Vagina (tissue), 2 donors: Measurements from ENCODE around the gene CLIC3. TPM values are rescaled to one million over a fixed set of nuclear protein-coding genes. Genes with fewer than 3 reads are reported as not detected.

Source experiments
- DNase-seq, 2 donors: peaks; one replicate each; pipeline ENCODE4 v3.0.0-alpha.2; 2017; ENCODE audit errors: extremely low spot score in 2 of 2
- H3K27ac ChIP-seq: fragments of 200-600 bp; sonication (generic); one replicate; pipeline ENCODE4 v1.5.1; 2019
- H3K27me3 ChIP-seq: fragments of 200-600 bp; sonication (generic); one replicate; pipeline ENCODE4 v1.5.1; 2019
- H3K36me3 ChIP-seq, 2 donors: fragments of 200-600 bp; sonication (generic); one replicate each; pipeline ENCODE4 v1.5.1; 2017 to 2019
- H3K4me1 ChIP-seq: fragments of 200-600 bp; sonication (generic); one replicate; pipeline ENCODE4 v1.5.1; 2019
- H3K4me3 ChIP-seq, 2 donors: fragments of 200-600 bp; sonication (generic); 1 replicate in 1 of 2; 2 replicates in 1 of 2; pipeline ENCODE4 v1.5.1; 2016 to 2019
- H3K9me3 ChIP-seq: fragments of 200-600 bp; sonication (generic); one replicate; pipeline ENCODE4 v1.5.1; 2019
- CTCF ChIP-seq, 3 experiments: fragments of 450-650 bp in 2 of 3; fragments of 200-600 bp in 1 of 3; sonication (generic) in 1 of 3; IDR thresholded peaks; one replicate each; pipeline ENCODE4 v1.5.1; 2017 to 2019; ENCODE audit warnings: antibody characterized with exemption in 3 of 3, mild to moderate bottlenecking in 2 of 3, moderate library complexity in 2 of 3
- POLR2A ChIP-seq, 2 donors: fragments of 450-650 bp; IDR thresholded peaks; one replicate each; pipeline ENCODE4 v1.6.1; 2017; ENCODE audit warnings: antibody characterized with exemption in 2 of 2, mild to moderate bottlenecking in 2 of 2, moderate library complexity in 2 of 2
- POLR2AphosphoS5 ChIP-seq, 2 donors: sonication (generic); formaldehyde crosslinking; IDR thresholded peaks; one replicate each; pipeline ENCODE4 v1.9.0; 2017; ENCODE audit warnings: antibody characterized with exemption in 2 of 2, mild to moderate bottlenecking in 2 of 2, low read depth in 1 of 2; ENCODE audit not compliant: insufficient read depth in 1 of 2
- intact Hi-C: fragments of 100-400 bp; cut with DNase I; formaldehyde crosslinking; loops from one replicate; pipeline ENCODE4 v1.15.1; 2023
- total RNA-seq: library from RNA; depleted of rRNA; stranded (reverse); fragments of >200 nt; gene quantifications from one replicate; pipeline ENCODE4 v1.2.3, GENCODE V29; 2016

The CLIC3 gene
- total RNA-seq, 1 donor from 2014 or later, result 23.6 TPM

GRCh38 chr9:137011156-137011555 is 14.8 kb upstream of the CLIC3 start:
- peaks cover 0 to 5% of the 10 kb centered on the region in 2 donors for H3K36me3 ChIP-seq
- H3K4me1 ChIP-seq, result no peaks in the 10 kb centered on the region
- H3K27me3 ChIP-seq, result no peaks in the 10 kb centered on the region
- no peak for DNase-seq
- TF ChIP-seq CTCF (IDR thresholded peaks at IDR 0.05) (no peak), POLR2A (IDR thresholded peaks at IDR 0.05) (no peak), POLR2AphosphoS5 (IDR thresholded peaks at IDR 0.05; ENCODE audit: insufficient read depth in 1 of 2, low read depth in 1 of 2) (no peak)
- H3K9me3 ChIP-seq, result no peaks in the 10 kb centered on the region
- no peak overlapping the region for H3K27ac ChIP-seq
- intact Hi-C loops, result no loop called here
- H3K4me3 ChIP-seq, result no peak overlapping the region

GRCh38 chr9:137009938-137010732 is 13.8 kb upstream of the CLIC3 start:
- no peak overlapping the region for H3K27ac ChIP-seq
- no peaks in the 10 kb centered on the region for H3K36me3 ChIP-seq
- intact Hi-C loops, result no loop called here
- TF ChIP-seq POLR2AphosphoS5 (IDR thresholded peaks at IDR 0.05; ENCODE audit: insufficient read depth in 1 of 2, low read depth in 1 of 2) (no peak), CTCF (IDR thresholded peaks at IDR 0.05) (no peak), POLR2A (IDR thresholded peaks at IDR 0.05) (no peak)
- no peaks in the 10 kb centered on the region for H3K9me3 ChIP-seq
- H3K27me3 ChIP-seq, result no peaks in the 10 kb centered on the region
- DNase-seq, result no peak
- no peak overlapping the region for H3K4me3 ChIP-seq
- no peaks in the 10 kb centered on the region for H3K4me1 ChIP-seq

DNA sequence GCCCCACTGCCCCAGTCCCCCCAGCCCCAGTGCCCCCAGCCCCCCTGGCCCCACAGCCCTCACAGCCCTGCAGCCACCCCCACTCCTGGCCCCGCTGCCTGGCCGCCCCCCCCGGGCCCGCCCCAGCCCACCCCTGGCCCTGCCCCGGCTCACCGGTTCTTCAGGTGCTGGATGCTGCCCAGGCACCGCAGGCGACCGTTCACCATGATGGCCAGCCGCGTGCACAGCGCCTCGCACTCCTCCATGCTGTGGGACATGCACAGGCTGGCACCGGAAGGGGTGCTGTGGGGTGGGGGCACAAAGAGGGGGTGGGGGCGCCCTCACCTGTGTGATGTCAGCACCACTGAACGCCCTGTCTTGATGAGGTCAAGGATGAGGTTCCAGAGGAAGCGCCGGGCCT is 12.8 kb upstream of the CLIC3 start:
- intact Hi-C loops, result no loop called here
- TF ChIP-seq CTCF (IDR thresholded peaks at IDR 0.05), result no peak
- no peak for TF ChIP-seq POLR2A (IDR thresholded peaks at IDR 0.05)
- no peak for TF ChIP-seq POLR2AphosphoS5 (IDR thresholded peaks at IDR 0.05; ENCODE audit: insufficient read depth in 1 of 2, low read depth in 1 of 2)
- H3K27ac ChIP-seq, result no peak overlapping the region
- no peak overlapping the region for H3K4me3 ChIP-seq
- H3K4me1 ChIP-seq, result no peaks in the 10 kb centered on the region
- no peak for DNase-seq
- no peaks in the 10 kb centered on the region for H3K27me3 ChIP-seq
- H3K36me3 ChIP-seq, result no peaks in the 10 kb centered on the region
- H3K9me3 ChIP-seq, result no peaks in the 10 kb centered on the region

- DNase-seq, result no peak
- intact Hi-C loops, result no loop called here
- no peaks in the 10 kb centered on the region for H3K9me3 ChIP-seq
- TF ChIP-seq POLR2A (IDR thresholded peaks at IDR 0.05), result no peak
- no peak for TF ChIP-seq CTCF (IDR thresholded peaks at IDR 0.05)
- no peak for TF ChIP-seq POLR2AphosphoS5 (IDR thresholded peaks at IDR 0.05; ENCODE audit: insufficient read depth in 1 of 2, low read depth in 1 of 2)
- no peaks in the 10 kb centered on the region for H3K4me1 ChIP-seq
- H3K27me3 ChIP-seq, result no peaks in the 10 kb centered on the region
- H3K4me3 ChIP-seq, result no peak overlapping the region
- no peaks in the 10 kb centered on the region for H3K36me3 ChIP-seq
- H3K27ac ChIP-seq, result no peak overlapping the region
These were observed 11.9 kb upstream of the CLIC3 start for GRCh38 chr9:137008312-137008711.

DNA sequence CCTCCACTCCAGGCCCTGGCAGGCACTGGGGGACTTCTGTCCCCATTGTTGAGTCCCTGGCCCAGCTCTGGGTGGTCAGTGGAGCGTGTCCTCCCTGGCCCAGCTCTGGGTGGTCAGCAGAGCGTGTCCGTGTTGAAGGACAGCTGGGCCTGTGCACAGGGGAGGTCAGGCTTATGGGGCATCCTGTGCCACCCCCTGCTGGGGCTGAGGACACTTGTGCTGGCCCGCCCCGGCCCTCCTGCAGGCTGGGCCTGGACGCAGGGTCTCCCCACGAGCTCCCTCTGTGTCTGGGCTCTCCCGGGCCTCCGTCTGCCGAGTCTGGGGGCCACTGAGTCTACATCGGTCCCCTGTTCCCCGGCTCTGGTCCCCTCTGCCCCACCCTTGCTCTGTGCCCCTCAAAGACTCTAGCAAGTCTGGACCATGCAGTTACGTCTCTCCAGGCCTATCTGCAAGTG is 11.5 kb upstream of the CLIC3 start:
- no peak overlapping the region for H3K4me3 ChIP-seq
- intact Hi-C loops, result no loop called here
- H3K36me3 ChIP-seq, result no peaks in the 10 kb centered on the region
- H3K9me3 ChIP-seq, result no peaks in the 10 kb centered on the region
- no peak overlapping the region for H3K27ac ChIP-seq
- no peak for TF ChIP-seq POLR2AphosphoS5 (IDR thresholded peaks at IDR 0.05; ENCODE audit: insufficient read depth in 1 of 2, low read depth in 1 of 2)
- no peak for TF ChIP-seq POLR2A (IDR thresholded peaks at IDR 0.05)
- TF ChIP-seq CTCF (IDR thresholded peaks at IDR 0.05), result no peak
- no peak for DNase-seq
- H3K4me1 ChIP-seq, result no peaks in the 10 kb centered on the region
- no peaks in the 10 kb centered on the region for H3K27me3 ChIP-seq
